DMS114 treated with DMSO at 0.1 percent for 48 hours (cell line): ENCODE measurements around the gene CAMK2D.

Source experiments
- DNase-seq: peaks from one replicate; lab custom pipeline; 2025; ENCODE audit not compliant: unreplicated experiment; lab: John Stamatoyannopoulos, UW

CAMK2D gene

GRCh38 chr4:113406723-113407016 is 354.9 kb downstream of the CAMK2D start:
- no peak for DNase-seq

- DNase-seq = no peak
These were observed 355.4 kb downstream of the CAMK2D start for GRCh38 chr4:113405874-113406722.

- DNase-seq = no peak
These were observed 356.7 kb downstream of the CAMK2D start for GRCh38 chr4:113404841-113405240.

GRCh38 chr4:113404167-113404571 is 357.4 kb downstream of the CAMK2D start:
- no peak for DNase-seq
